Duodenal mucosa (tissue), 2 donors: Measurements from ENCODE around the gene SPIN1.

Experiments
- H3K27ac ChIP-seq: one replicate; pipeline ENCODE4 v1.7.0; 2013; ENCODE audit warnings: low read depth, low read length
- H3K27me3 ChIP-seq, 2 donors: one replicate each; pipeline ENCODE4 v1.7.0; 2013; ENCODE audit warnings: low read length in 2 of 2, control low read depth in 1 of 2; ENCODE audit not compliant: insufficient read depth in 2 of 2, control insufficient read depth in 1 of 2
- H3K36me3 ChIP-seq, 2 donors: one replicate each; pipeline ENCODE4 v1.7.0; 2013; ENCODE audit warnings: low read length in 2 of 2, control low read depth in 1 of 2; ENCODE audit not compliant: insufficient read depth in 2 of 2, control insufficient read depth in 1 of 2
- H3K4me1 ChIP-seq, 2 donors: one replicate each; pipeline ENCODE4 v1.7.0; 2013; ENCODE audit warnings: low read length in 2 of 2, control low read depth in 1 of 2; ENCODE audit not compliant: insufficient read depth in 2 of 2, control insufficient read depth in 1 of 2
- H3K4me3 ChIP-seq, 2 donors: one replicate each; pipeline ENCODE4 v1.7.0; 2013; ENCODE audit warnings: low read length in 2 of 2, low read depth in 1 of 2
- H3K9ac ChIP-seq, 2 donors: one replicate each; pipeline ENCODE4 v1.7.0; 2013; ENCODE audit warnings: low read length in 2 of 2, low read depth in 1 of 2
- H3K9me3 ChIP-seq, 2 donors: one replicate each; pipeline ENCODE4 v1.7.0; 2013; ENCODE audit warnings: low read length in 2 of 2, control low read depth in 1 of 2; ENCODE audit not compliant: control insufficient read depth in 1 of 2

The SPIN1 gene

GRCh38 chr9:88478246-88478645 lies 90.0 kb downstream of the SPIN1 start:
- no peak overlapping the region for H3K9ac ChIP-seq
- H3K4me3 ChIP-seq = no peak overlapping the region
- peaks cover 0 to 22% of the 10 kb centered on the region in 2 donors for H3K36me3 ChIP-seq
- H3K4me1 ChIP-seq = no peaks in the 10 kb centered on the region
- H3K9me3 ChIP-seq = no peaks in the 10 kb centered on the region
- no peak overlapping the region for H3K27ac ChIP-seq
- no peaks in the 10 kb centered on the region for H3K27me3 ChIP-seq

- H3K9ac ChIP-seq = no peak overlapping the region
Observed at GRCh38 chr9:88481933-88482332, 93.7 kb downstream of the SPIN1 start.

DNA sequence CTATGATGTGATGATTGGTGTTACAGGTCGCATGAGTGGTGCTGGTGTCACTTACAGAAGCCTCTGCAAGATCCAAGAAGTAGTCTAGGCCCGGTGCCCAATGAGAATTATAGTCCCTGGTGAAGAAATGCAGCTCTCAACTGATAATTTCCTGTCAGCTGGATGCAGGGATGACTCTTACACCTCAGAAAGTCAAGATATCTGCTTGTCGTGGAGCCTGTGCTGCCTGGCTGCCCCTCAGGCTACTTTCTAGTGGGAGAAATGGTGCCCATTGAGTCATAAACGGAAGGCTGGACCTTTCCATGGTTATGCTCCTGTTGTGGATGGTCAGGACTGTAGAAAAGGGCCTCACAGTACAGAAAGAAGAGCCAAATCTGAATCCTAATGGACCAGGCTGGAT lies 99.9 kb downstream of the SPIN1 start:
- Histone ChIP-seq H3K9me3 (no peaks in the 10 kb centered on the region), H3K27me3 (no peaks in the 10 kb centered on the region), H3K4me3 (no peak overlapping the region), H3K4me1 (no peaks in the 10 kb centered on the region), H3K27ac (no peak overlapping the region), H3K9ac (no peak overlapping the region), H3K36me3 (no peaks in the 10 kb centered on the region)

More at GRCh38 chr9:88481933-88482332, 93.7 kb downstream of the SPIN1 start:
- Histone ChIP-seq H3K36me3 (peaks cover 0 to 2% of the 10 kb centered on the region in 2 donors), H3K27ac (no peak overlapping the region), H3K9me3 (no peaks in the 10 kb centered on the region), H3K4me1 (no peaks in the 10 kb centered on the region), H3K4me3 (no peak overlapping the region), H3K27me3 (no peaks in the 10 kb centered on the region)

- Histone ChIP-seq H3K27me3 (no peaks in the 10 kb centered on the region), H3K9me3 (no peaks in the 10 kb centered on the region), H3K27ac (no peak overlapping the region), H3K4me3 (no peak overlapping the region), H3K36me3 (no peaks in the 10 kb centered on the region), H3K9ac (no peak overlapping the region), H3K4me1 (no peaks in the 10 kb centered on the region)
Observed at GRCh38 chr9:88494983-88495721, 106.9 kb downstream of the SPIN1 start.

- Histone ChIP-seq H3K4me3 (no peak overlapping the region), H3K27me3 (no peaks in the 10 kb centered on the region), H3K27ac (no peak overlapping the region), H3K9me3 (no peaks in the 10 kb centered on the region), H3K4me1 (no peaks in the 10 kb centered on the region), H3K9ac (no peak overlapping the region), H3K36me3 (no peaks in the 10 kb centered on the region)
Observed at GRCh38 chr9:88497224-88497623, 109.0 kb downstream of the SPIN1 start.

DNA sequence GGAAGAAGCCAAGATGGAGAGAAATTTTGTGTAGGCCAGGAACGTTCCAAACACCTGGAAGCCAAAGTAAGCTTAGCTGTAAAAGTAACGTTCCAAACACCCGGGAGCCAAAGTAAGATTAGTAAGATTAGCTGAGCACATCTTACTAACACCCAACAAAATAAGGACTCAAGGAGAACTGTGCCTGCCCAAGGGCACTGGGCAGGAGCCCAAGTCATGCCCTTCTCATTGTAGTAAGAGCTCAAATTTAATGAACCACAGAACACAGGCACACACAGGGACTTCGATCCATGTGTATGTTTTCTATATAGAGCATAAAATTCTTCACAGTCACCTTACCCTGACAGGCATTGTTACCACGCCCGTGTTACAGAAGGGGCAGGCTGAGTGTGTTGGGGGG lies 110.6 kb downstream of the SPIN1 start:
- Histone ChIP-seq H3K9ac (no peak overlapping the region), H3K9me3 (no peaks in the 10 kb centered on the region), H3K36me3 (no peaks in the 10 kb centered on the region), H3K27ac (no peak overlapping the region), H3K4me3 (no peak overlapping the region), H3K27me3 (no peaks in the 10 kb centered on the region), H3K4me1 (no peaks in the 10 kb centered on the region)

DNA sequence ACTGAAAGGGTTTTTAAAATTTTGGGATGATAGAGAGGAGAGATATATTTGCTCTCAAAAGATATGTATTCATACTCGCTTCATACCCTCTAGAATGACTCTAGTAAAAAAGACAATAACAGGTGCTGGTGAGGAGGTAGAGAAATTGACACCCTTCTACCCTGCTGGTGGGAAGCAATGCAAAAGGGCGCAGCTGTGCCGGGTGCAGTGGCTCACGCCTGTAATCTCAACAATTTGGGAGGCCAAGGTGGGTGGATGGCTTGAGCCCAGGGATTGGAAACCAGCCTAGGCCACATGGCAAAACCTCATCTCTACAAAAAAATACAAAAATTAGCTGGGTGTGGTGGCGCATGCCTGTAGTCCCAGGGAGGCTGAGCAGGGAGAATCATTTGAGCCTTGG lies 112.8 kb downstream of the SPIN1 start:
- Histone ChIP-seq H3K4me1 (no peaks in the 10 kb centered on the region), H3K27me3 (peaks cover 0 to 3% of the 10 kb centered on the region in 2 donors), H3K36me3 (no peaks in the 10 kb centered on the region), H3K9ac (no peak overlapping the region), H3K27ac (no peak overlapping the region), H3K4me3 (no peak overlapping the region), H3K9me3 (no peaks in the 10 kb centered on the region)

- no peak overlapping the region for H3K4me3 ChIP-seq
- no peaks in the 10 kb centered on the region for H3K4me1 ChIP-seq
- H3K27me3 ChIP-seq = peaks cover 0 to 3% of the 10 kb centered on the region in 2 donors
- H3K9me3 ChIP-seq = no peaks in the 10 kb centered on the region
- H3K9ac ChIP-seq = no peak overlapping the region
- no peak overlapping the region for H3K27ac ChIP-seq
- no peaks in the 10 kb centered on the region for H3K36me3 ChIP-seq
Observed at GRCh38 chr9:88502552-88503034, 114.3 kb downstream of the SPIN1 start.

DNA sequence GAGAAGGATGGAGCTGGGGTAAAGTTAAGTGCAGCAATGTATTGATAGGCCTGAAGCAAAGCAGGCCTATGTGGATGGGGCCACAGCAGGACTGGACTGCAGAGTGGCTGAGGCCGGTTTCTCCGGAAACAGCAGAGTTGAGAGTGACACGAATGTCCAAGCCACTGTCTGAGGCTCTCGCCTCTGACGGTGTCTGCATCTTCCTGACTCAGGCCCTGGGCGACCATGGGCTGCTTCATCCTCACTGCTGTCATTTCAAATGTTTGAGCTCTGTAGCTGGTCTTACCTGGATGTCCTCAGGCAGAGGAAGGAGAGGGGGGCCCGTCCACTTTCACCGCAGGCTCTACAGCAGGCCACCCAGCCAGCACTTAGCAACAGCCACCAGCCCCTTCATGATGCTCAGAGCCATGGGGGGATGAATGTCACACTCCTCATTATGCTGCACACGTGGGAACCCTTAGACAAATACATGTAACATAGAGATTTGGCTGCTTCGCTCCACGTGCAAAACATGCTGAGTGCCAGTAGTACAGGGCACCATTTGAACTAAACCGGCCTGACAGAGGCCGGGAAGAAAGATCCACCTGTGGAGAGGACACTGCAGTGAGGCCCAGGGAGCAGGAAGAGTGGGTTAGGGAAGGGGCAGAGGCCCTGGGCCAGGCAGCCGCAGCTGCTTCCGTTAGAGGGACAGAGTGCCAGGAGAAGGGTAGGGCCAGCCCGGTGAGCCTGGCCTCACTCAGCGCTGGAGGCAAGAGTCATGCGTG lies 115.0 kb downstream of the SPIN1 start:
- Histone ChIP-seq H3K27me3 (peaks cover 0 to 3% of the 10 kb centered on the region in 2 donors), H3K9ac (no peak overlapping the region), H3K9me3 (no peaks in the 10 kb centered on the region), H3K4me3 (no peak overlapping the region), H3K4me1 (no peaks in the 10 kb centered on the region), H3K36me3 (no peaks in the 10 kb centered on the region), H3K27ac (no peak overlapping the region)
